ENCODE data around the gene RGL2. TPM values are rescaled to one million over a fixed set of nuclear protein-coding genes. Genes with fewer than 3 reads are reported as not detected.

The RGL2 gene
- total and polyA plus RNA-seq, 2 of the 4 experiments (the other 2 are of a cell fraction) = 4.1 to 26.9 TPM

DNA sequence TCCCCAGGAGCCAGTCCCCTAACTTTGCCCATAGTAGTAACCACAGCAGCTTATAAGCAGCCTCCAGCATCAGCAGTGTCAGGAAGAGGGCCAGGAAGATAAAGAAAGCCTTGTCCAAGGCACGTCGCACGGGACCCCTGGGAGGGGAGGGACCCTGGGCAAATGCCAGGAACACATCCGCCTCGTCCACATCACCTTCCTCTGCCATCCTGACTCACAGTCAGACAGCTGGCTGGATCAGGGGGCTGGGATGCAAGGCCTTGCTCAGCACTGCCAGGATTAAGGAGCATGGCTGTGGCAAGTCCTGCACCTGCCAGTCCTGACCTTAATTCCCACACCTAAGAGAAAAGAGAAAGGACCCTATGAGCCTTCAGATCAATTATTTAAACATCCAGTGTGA is 30.3 kb upstream of the RGL2 start:
- H3K56ac ChIP-seq (ENCODE audit: extremely low read depth, insufficient read depth, low read length) = no peak overlapping the region
- no peak overlapping the region for H3K9ac ChIP-seq (ENCODE audit: low read depth, low read length)
- no peak overlapping the region for H2AK5ac ChIP-seq (ENCODE audit: low read depth, low read length)
- no peaks in the 10 kb centered on the region for H3K9me1 ChIP-seq (ENCODE audit: insufficient read depth, low read length)
- H4K91ac ChIP-seq (ENCODE audit: insufficient read depth, low read depth, low read length) = no peak overlapping the region
- no peak overlapping the region for H4K5ac ChIP-seq (ENCODE audit: low read depth, low read length)
- no peaks in the 10 kb centered on the region for H3K9me3 ChIP-seq (ENCODE audit: control insufficient read depth, insufficient read depth, low read length)
- H3K4me2 ChIP-seq (ENCODE audit: low read depth, low read length) = no peak overlapping the region
- CTCF ChIA-PET = no interaction called here
- no peaks in the 10 kb centered on the region for H4K20me1 ChIP-seq (ENCODE audit: insufficient read depth, low read length)
- H4K8ac ChIP-seq (ENCODE audit: low read depth in 2 of 2, low read length in 2 of 2) = no peak overlapping the region
- no peaks in the 10 kb centered on the region for H3K4me1 ChIP-seq (ENCODE audit: control insufficient read depth, insufficient read depth, low read length)
- in situ Hi-C loops (cut with MboI; ENCODE audit: low sequenced_read_pairs) = no loop called here
- POLR2A ChIA-PET (ENCODE audit: unreplicated experiment) = no interaction called here
- H3K4ac ChIP-seq (ENCODE audit: low read depth, low read length) = no peak overlapping the region
- H3K23ac ChIP-seq (ENCODE audit: low read depth, low read length) = no peak overlapping the region
- dilution Hi-C loops (cut with HindIII; ENCODE audit: low sequenced_read_pairs, unreplicated experiment) = no loop called here
- no CpG with 5 or more reads among the region's 5 CpGs for WGBS, 2 experiments (ENCODE audit: extremely low coverage in 2 of 2, insufficient read length in 1 of 2)
- no TSS peak for BruUV-seq (replicated peaks)
- H3K27me3 ChIP-seq (ENCODE audit: control insufficient read depth, insufficient read depth, low read length) = peaks cover 4% of the 10 kb centered on the region; the same call in 1 of the 2 replicates
- H2BK20ac ChIP-seq (ENCODE audit: low read depth, low read length) = no peak overlapping the region
- H2BK15ac ChIP-seq (ENCODE audit: low read depth, low read length) = no peak overlapping the region
- no peak overlapping the region for H3K27ac ChIP-seq (ENCODE audit: insufficient read depth, low read length)
- H2BK120ac ChIP-seq (ENCODE audit: low read depth, low read length) = no peak overlapping the region
- no peaks in the 10 kb centered on the region for H3K36me3 ChIP-seq (ENCODE audit: control insufficient read depth, insufficient read depth, low read length)
- no peak overlapping the region for H3K14ac ChIP-seq (replicated peaks; ENCODE audit: low read depth, low read length)
- H3K79me1 ChIP-seq (ENCODE audit: low read depth in 1 of 2, low read length in 2 of 2) = no peaks in the 10 kb centered on the region
- no peak overlapping the region for H3K18ac ChIP-seq (ENCODE audit: low read depth, low read length)
- H2BK5ac ChIP-seq (ENCODE audit: low read depth, low read length, poor library complexity, severe bottlenecking) = no peak overlapping the region
- ATAC-seq (ENCODE audit: low read depth) = no peak
- no peak overlapping the region for H3K4me3 ChIP-seq (ENCODE audit: insufficient read depth, low read depth, low read length)
- H2AK9ac ChIP-seq (replicated peaks; ENCODE audit: low read depth, low read length, poor library complexity) = no peak overlapping the region
- peak overlapping the region; percentile 43 for H2AFZ ChIP-seq (replicated peaks; ENCODE audit: low read length, poor library complexity)
- no peak for DNase-seq
- TF ChIP-seq RCOR1 (IDR thresholded peaks at IDR 0.05; ENCODE audit: insufficient replicate concordance, low read length) (no peak), FOS (IDR thresholded peaks at IDR 0.05; ENCODE audit: low read depth, low read length) (no peak), RAD21 (IDR thresholded peaks at IDR 0.05; ENCODE audit: low read length) (no peak), MXI1 (IDR thresholded peaks at IDR 0.05; ENCODE audit: borderline replicate concordance, low read depth, low read length) (no peak), MAZ (IDR thresholded peaks at IDR 0.05; ENCODE audit: borderline replicate concordance, low read depth, low read length) (no peak), MAFK (IDR thresholded peaks at IDR 0.05; ENCODE audit: low read depth, low read length) (no peak), CEBPB (IDR thresholded peaks at IDR 0.05; ENCODE audit: low read depth, low read length) (no peak), NFE2L2 (IDR thresholded peaks at IDR 0.05; ENCODE audit: low read depth, low read length) (no peak)
- TF ChIP-seq, protein P1, sequence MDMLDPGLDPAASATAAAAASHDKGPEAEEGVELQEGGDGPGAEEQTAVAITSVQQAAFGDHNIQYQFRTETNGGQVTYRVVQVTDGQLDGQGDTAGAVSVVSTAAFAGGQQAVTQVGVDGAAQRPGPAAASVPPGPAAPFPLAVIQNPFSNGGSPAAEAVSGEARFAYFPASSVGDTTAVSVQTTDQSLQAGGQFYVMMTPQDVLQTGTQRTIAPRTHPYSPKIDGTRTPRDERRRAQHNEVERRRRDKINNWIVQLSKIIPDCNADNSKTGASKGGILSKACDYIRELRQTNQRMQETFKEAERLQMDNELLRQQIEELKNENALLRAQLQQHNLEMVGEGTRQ (IDR thresholded peaks at IDR 0.05; ENCODE audit: low read depth, low read length) = no peak
- intact Hi-C loops (cut with micrococcal nuclease) = no loop called here

All from IMR-90 (cell line).